Body of pancreas (tissue), 4 donors: Measurements from ENCODE around the gene IMPDH1. TPM values are rescaled to one million over a fixed set of nuclear protein-coding genes. Genes with fewer than 3 reads are reported as not detected.

Experiments
- ATAC-seq: fragments of 150-250 bp; one replicate; pipeline ENCODE4 v1.9.1; 2016
- DNase-seq, 4 donors: peaks; one replicate each; pipeline ENCODE4 v3.0.0-alpha.2; 2019
- H3K27ac ChIP-seq, 4 donors: fragments of 200-600 bp; sonication (generic); 1 replicate in 3 of 4; 2 replicates in 1 of 4; pipeline versions ENCODE4 v1.5.1 to v1.6.1; 2016 to 2019; ENCODE audit warnings: mild to moderate bottlenecking in 1 of 4, mixed read lengths in 1 of 4, moderate library complexity in 1 of 4
- H3K27me3 ChIP-seq, 2 donors: fragments of 200-600 bp; sonication (generic); one replicate each; pipeline ENCODE4 v1.6.0; 2016; ENCODE audit warnings: mild to moderate bottlenecking in 1 of 2
- H3K36me3 ChIP-seq, 2 donors: fragments of 200-600 bp; sonication (generic); replicated peaks in 1 of 2; 2 replicates each; pipeline ENCODE4 v1.5.1; 2016; ENCODE audit warnings: low read depth in 2 of 2; ENCODE audit not compliant: insufficient read depth in 1 of 2
- H3K4me1 ChIP-seq: fragments of 200-600 bp; sonication (generic); one replicate; pipeline ENCODE4 v1.6.0; 2016
- H3K4me3 ChIP-seq, 2 donors: fragments of 200-600 bp; sonication (generic); 1 replicate in 1 of 2; 2 replicates in 1 of 2; pipeline ENCODE4 v1.5.1; 2016 to 2019
- H3K9me3 ChIP-seq, 3 donors: fragments of 200-600 bp; sonication (generic); 1 replicate in 2 of 3; 2 replicates in 1 of 3; pipeline ENCODE4 v1.5.1; 2016
- POLR2A ChIP-seq, 3 donors: fragments of 450-650 bp; IDR thresholded peaks; one replicate each; pipeline ENCODE4 v1.6.1; 2016; ENCODE audit warnings: antibody characterized with exemption in 3 of 3, mild to moderate bottlenecking in 2 of 3
- WGBS, 2 donors: methylation state at CpG; one replicate each; pipeline ENCODE4 v1.1.5; 2017; 5-methylcytosine and 5-hydroxymethylcytosine counted together
- intact Hi-C: fragments of 100-400 bp; cut with DNase I; formaldehyde crosslinking; loops from one replicate; pipeline ENCODE4 v1.15.1; 2023
- total RNA-seq, 2 donors: library from RNA; depleted of rRNA; stranded (reverse); fragments of >200 nt; gene quantifications; one replicate each; pipeline ENCODE4 v1.1.0, GENCODE V29; 2016
- TF ChIP-seq, protein P1 (sequence below), 7 experiments: fragments of 450-650 bp in 4 of 7; fragments of 200-600 bp in 3 of 7; sonication (generic) in 3 of 7; IDR thresholded peaks; one replicate each; pipeline ENCODE4 v1.5.1; 2016 to 2019; ENCODE audit warnings: antibody characterized with exemption in 7 of 7

Gene IMPDH1
- total RNA-seq, 2 donors from 2014 or later = 23.9 to 46.1 TPM

DNA sequence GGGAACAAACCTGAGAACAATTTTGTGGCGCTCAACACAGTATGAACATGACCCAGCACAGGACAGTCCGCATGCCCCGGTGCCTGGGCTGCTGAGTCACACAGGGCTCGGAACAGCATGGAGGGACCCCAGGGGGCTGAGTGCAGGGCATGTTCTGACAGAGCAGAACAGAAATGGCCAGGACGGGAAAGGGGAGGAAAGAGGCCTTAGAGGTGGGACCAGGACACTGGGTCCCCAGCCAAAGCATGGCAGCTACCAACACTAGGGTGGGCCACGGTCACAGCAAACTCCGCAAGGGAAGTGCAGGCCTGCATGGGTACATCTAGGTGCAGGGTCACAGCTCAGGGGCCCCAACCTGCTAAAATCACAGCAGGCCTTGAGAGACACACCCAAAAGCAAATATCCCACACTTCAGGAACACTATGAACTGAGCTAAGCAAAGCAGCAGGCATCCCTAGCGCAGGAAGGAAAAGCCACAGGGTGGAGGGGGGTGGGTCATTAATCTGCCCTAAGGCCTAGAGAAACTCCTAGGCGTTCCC, 5.6 kb downstream of the IMPDH1 start:
- Histone ChIP-seq H3K4me3 (no peak overlapping the region), H3K27me3 (no peaks in the 10 kb centered on the region), H3K27ac (no peak overlapping the region), H3K4me1 (peaks cover 24% of the 10 kb centered on the region), H3K36me3 (peaks cover 0 to 10% of the 10 kb centered on the region in 2 donors), H3K9me3 (no peaks in the 10 kb centered on the region)
- no peak for DNase-seq
- no peak for TF ChIP-seq POLR2A (IDR thresholded peaks at IDR 0.05)
- TF ChIP-seq, protein P1, sequence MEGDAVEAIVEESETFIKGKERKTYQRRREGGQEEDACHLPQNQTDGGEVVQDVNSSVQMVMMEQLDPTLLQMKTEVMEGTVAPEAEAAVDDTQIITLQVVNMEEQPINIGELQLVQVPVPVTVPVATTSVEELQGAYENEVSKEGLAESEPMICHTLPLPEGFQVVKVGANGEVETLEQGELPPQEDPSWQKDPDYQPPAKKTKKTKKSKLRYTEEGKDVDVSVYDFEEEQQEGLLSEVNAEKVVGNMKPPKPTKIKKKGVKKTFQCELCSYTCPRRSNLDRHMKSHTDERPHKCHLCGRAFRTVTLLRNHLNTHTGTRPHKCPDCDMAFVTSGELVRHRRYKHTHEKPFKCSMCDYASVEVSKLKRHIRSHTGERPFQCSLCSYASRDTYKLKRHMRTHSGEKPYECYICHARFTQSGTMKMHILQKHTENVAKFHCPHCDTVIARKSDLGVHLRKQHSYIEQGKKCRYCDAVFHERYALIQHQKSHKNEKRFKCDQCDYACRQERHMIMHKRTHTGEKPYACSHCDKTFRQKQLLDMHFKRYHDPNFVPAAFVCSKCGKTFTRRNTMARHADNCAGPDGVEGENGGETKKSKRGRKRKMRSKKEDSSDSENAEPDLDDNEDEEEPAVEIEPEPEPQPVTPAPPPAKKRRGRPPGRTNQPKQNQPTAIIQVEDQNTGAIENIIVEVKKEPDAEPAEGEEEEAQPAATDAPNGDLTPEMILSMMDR (IDR thresholded peaks at IDR 0.05) = no peak
- intact Hi-C loops = no loop called here
- WGBS, 2 donors = 72 to 79% methylated on average over 6 to 9 of the region's 9 CpGs
- no peak for ATAC-seq

DNA sequence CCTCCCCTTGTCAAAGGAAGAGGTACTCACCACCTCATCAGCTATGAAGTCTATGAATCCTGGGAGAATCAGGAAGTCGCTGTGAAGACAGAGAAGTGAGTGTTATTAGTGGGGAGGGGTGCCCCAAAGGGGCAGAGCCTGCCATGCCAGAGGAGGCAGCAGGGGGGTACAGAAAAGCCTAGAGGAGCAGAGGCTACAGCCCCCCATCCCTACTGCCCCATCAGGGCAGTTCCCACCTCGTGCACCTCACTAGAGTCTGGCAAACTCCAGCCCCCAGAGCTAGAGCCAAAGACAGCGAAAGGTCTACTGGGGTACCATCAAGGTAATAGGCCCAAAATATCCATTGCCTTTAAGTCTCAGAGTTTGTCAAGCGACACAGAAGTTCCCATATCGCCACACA, 6.1 kb downstream of the IMPDH1 start:
- Histone ChIP-seq H3K4me1 (peaks cover 18% of the 10 kb centered on the region), H3K4me3 (no peak overlapping the region), H3K27me3 (no peaks in the 10 kb centered on the region), H3K27ac (no peak overlapping the region), H3K36me3 (peaks cover 0 to 10% of the 10 kb centered on the region in 2 donors), H3K9me3 (no peaks in the 10 kb centered on the region)
- ATAC-seq = no peak
- WGBS, 2 donors = 78 to 84% methylated on average over 5 of the region's 5 CpGs
- intact Hi-C loops = no loop called here
- DNase-seq = no peak
- TF ChIP-seq POLR2A (IDR thresholded peaks at IDR 0.05) = no peak
- TF ChIP-seq, protein P1 (IDR thresholded peaks at IDR 0.05) = no peak

GRCh38 chr7:128402356-128402755, 7.4 kb downstream of the IMPDH1 start:
- H3K4me3 ChIP-seq = no peak overlapping the region
- DNase-seq (no peak), ATAC-seq (no peak)
- no peaks in the 10 kb centered on the region for H3K9me3 ChIP-seq
- peaks cover 18% of the 10 kb centered on the region for H3K4me1 ChIP-seq
- TF ChIP-seq POLR2A (IDR thresholded peaks at IDR 0.05) = no peak
- no peaks in the 10 kb centered on the region for H3K27me3 ChIP-seq
- peaks cover 0 to 17% of the 10 kb centered on the region in 2 donors for H3K36me3 ChIP-seq
- intact Hi-C loops = no loop called here
- 74 to 80% methylated on average over 2 of the region's 2 CpGs for WGBS, 2 donors
- no peak overlapping the region for H3K27ac ChIP-seq

- TF ChIP-seq, protein P1 (IDR thresholded peaks at IDR 0.05) = no peak
- TF ChIP-seq POLR2A (IDR thresholded peaks at IDR 0.05) = no peak
- intact Hi-C loops = no loop called here
Observed at GRCh38 chr7:128400566-128400965, 9.2 kb downstream of the IMPDH1 start.

DNA sequence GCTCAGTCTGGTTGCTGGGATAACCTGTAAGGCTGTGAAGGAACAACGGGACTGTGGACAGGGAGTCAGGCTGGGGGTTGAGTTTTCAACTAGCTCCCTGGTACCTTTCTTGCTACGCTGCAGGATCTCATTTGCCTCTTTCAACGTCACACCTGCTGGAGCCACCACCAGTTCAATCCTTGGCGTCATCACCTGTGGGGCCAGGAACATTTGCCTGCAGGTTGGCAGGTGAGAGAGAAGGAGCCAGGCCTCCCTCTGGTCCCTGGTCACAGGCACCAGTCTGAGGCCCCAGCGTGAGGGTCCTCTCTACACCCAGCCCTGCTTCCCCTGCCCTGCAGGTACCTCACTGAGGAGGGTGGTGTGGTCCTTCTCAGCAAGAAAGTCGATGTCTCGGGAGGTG, 9.8 kb downstream of the IMPDH1 start:
- no peaks in the 10 kb centered on the region for H3K27me3 ChIP-seq
- 86 to 88% methylated on average over 6 to 7 of the region's 7 CpGs for WGBS, 2 donors
- no peak for DNase-seq
- H3K9me3 ChIP-seq = no peaks in the 10 kb centered on the region
- TF ChIP-seq, protein P1 (IDR thresholded peaks at IDR 0.05) = no peak
- no peak for TF ChIP-seq POLR2A (IDR thresholded peaks at IDR 0.05)
- intact Hi-C loops = no loop called here
- no peak for ATAC-seq
- no peak overlapping the region for H3K4me3 ChIP-seq
- H3K27ac ChIP-seq = no peak overlapping the region
- peaks cover 0 to 25% of the 10 kb centered on the region in 2 donors for H3K36me3 ChIP-seq
- H3K4me1 ChIP-seq = peaks cover 14% of the 10 kb centered on the region

More at GRCh38 chr7:128400566-128400965, 9.2 kb downstream of the IMPDH1 start:
- Histone ChIP-seq H3K4me3 (no peak overlapping the region), H3K9me3 (no peaks in the 10 kb centered on the region), H3K27me3 (no peaks in the 10 kb centered on the region), H3K36me3 (peaks cover 0 to 22% of the 10 kb centered on the region in 2 donors), H3K4me1 (peaks cover 18% of the 10 kb centered on the region), H3K27ac (no peak overlapping the region)
- DNase-seq = no peak
- no peak for ATAC-seq
- WGBS, 2 donors = 88 to 96% methylated on average over 4 to 5 of the region's 5 CpGs
